Endothelial cell of umbilical vein (primary cell): ENCODE results near the gene AGFG2. TPM values are rescaled to one million over a fixed set of nuclear protein-coding genes. Genes with fewer than 3 reads are reported as not detected.

ENCODE experiments used
- BruUV-seq: library from RNA; stranded (reverse); fragments of 400-500 nt; replicated peaks from 2 replicates; lab custom pipeline; 2021; lab: Mats Ljungman, UMichigan
- CTCF ChIA-PET: fragments of 300-600, 350-600 bp; sonication (Branson Sonifier 250); formaldehyde crosslinking; loops from one replicate; lab custom pipeline; 2021; ENCODE audit warnings: antibody characterized with exemption, inconsistent platforms; lab: Charles Lee
- POLR2A ChIA-PET: fragments of 300-600, 350-600 bp; sonication (Branson Sonifier 250); formaldehyde crosslinking; loops from one replicate; lab custom pipeline; 2021; ENCODE audit warnings: antibody characterized with exemption, inconsistent platforms; lab: Charles Lee
- DNase-seq: peaks from one replicate; pipeline ENCODE4 v3.0.0-alpha.2; 2011; ENCODE audit warnings: low read depth, low spot score
- FAIRE-seq: peaks from 2 replicates; lab custom pipeline; 2011; peaks lifted over from hg19 to GRCh38; lab: Jason Lieb, UNC
- H2AFZ ChIP-seq: 2 replicates; pipeline ENCODE4 v1.6.0; 2012; ENCODE audit warnings: low read depth, low read length, control low read depth, inconsistent platforms
- H3K27ac ChIP-seq: 2 replicates; pipeline ENCODE4 v1.5.1; 2011; ENCODE audit warnings: low read depth, mild to moderate bottlenecking, control low read depth, low read length, moderate library complexity; ENCODE audit not compliant: insufficient read depth
- H3K27me3 ChIP-seq, 2 experiments: 2 replicates each; pipeline versions ENCODE4 v1.6.0 to v1.6.1; 2011; ENCODE audit warnings: low read length in 2 of 2, mixed read lengths in 1 of 2; ENCODE audit not compliant: control insufficient read depth in 2 of 2, insufficient read depth in 2 of 2
- H3K36me3 ChIP-seq, 2 experiments: 2 replicates in 1 of 2; 3 replicates in 1 of 2; pipeline ENCODE4 v1.5.1; 2011; ENCODE audit warnings: low read length in 2 of 2, mild to moderate bottlenecking in 1 of 2, moderate library complexity in 1 of 2; ENCODE audit not compliant: control insufficient read depth in 2 of 2, insufficient read depth in 2 of 2; ENCODE audit errors: extremely low read depth in 1 of 2
- H3K4me1 ChIP-seq: 3 replicates; pipeline ENCODE4 v1.5.1; 2011; ENCODE audit warnings: mild to moderate bottlenecking, low read length; ENCODE audit not compliant: control insufficient read depth, insufficient read depth; ENCODE audit errors: extremely low read depth
- H3K4me2 ChIP-seq: 2 replicates; pipeline ENCODE4 v1.6.1; 2011; ENCODE audit warnings: low read length, control low read depth, mixed read lengths; ENCODE audit not compliant: insufficient read depth
- H3K4me3 ChIP-seq, 3 experiments: fragments of 200-600 bp in 1 of 3; sonication (generic), shearing (Covaris generic) in 1 of 3; replicated peaks in 1 of 3; 2 replicates each; pipeline ENCODE4 v1.5.1; 2011 to 2016; ENCODE audit warnings: control low read depth in 3 of 3, low read length in 3 of 3, mild to moderate bottlenecking in 2 of 3, inconsistent platforms in 1 of 3, low read depth in 1 of 3, moderate library complexity in 1 of 3; ENCODE audit not compliant: insufficient read depth in 1 of 3
- H3K79me2 ChIP-seq: 2 replicates; pipeline ENCODE4 v1.6.0; 2012; ENCODE audit warnings: low read length, inconsistent platforms; ENCODE audit not compliant: control insufficient read depth, insufficient read depth
- H3K9ac ChIP-seq: replicated peaks from 2 replicates; pipeline ENCODE3; 2011; ENCODE audit warnings: low read length, control low read depth; ENCODE audit not compliant: insufficient read depth; ENCODE audit errors: extremely low read depth
- H3K9me1 ChIP-seq: replicated peaks from 3 replicates; pipeline ENCODE4 v1.6.0; 2011; ENCODE audit warnings: mild to moderate bottlenecking, low read length; ENCODE audit not compliant: control insufficient read depth, insufficient read depth; ENCODE audit errors: extremely low read depth
- H3K9me3 ChIP-seq: replicated peaks from 2 replicates; pipeline ENCODE4 v1.5.1; 2012; ENCODE audit warnings: low read length, inconsistent platforms; ENCODE audit not compliant: control insufficient read depth, insufficient read depth
- H4K20me1 ChIP-seq: replicated peaks from 2 replicates; pipeline ENCODE3; 2011; ENCODE audit warnings: mild to moderate bottlenecking, low read length; ENCODE audit not compliant: control insufficient read depth, insufficient read depth; ENCODE audit errors: extremely low read depth
- CTCF ChIP-seq, 2 donors: IDR thresholded peaks; 1 replicate in 1 of 2; 2 replicates in 1 of 2; pipeline ENCODE4 v1.5.1; 2011; ENCODE audit warnings: low read length in 2 of 2, mild to moderate bottlenecking in 2 of 2, moderate library complexity in 2 of 2, control low read depth in 1 of 2, inconsistent platforms in 1 of 2, low read depth in 1 of 2; ENCODE audit not compliant: insufficient read depth in 1 of 2; ENCODE audit errors: extremely low read depth in 1 of 2
- GATA2 ChIP-seq: IDR thresholded peaks from 2 replicates; pipeline ENCODE4 v1.7.0; 2011; ENCODE audit warnings: low read depth, mild to moderate bottlenecking, moderate library complexity, mixed read lengths, low read length; ENCODE audit not compliant: insufficient read length, insufficient read depth
- JUN ChIP-seq: IDR thresholded peaks from 2 replicates; pipeline ENCODE4 v1.6.1; 2011; ENCODE audit warnings: borderline replicate concordance, low read depth; ENCODE audit not compliant: insufficient read length, insufficient read depth
- MYC ChIP-seq: IDR thresholded peaks from one replicate; pipeline ENCODE4 v1.6.1; 2011; ENCODE audit warnings: mild to moderate bottlenecking, low read depth, low read length
- dilution Hi-C: fragments of 300-500 bp; cut with MboI; formaldehyde crosslinking; loops from one replicate; pipeline ENCODE4 v1.15.0; 2019; ENCODE audit warnings: low sequenced_read_pairs; ENCODE audit not compliant: extremely low pct_ligation_motif_present
- intact Hi-C: fragments of 100-400 bp; cut with micrococcal nuclease; formaldehyde crosslinking; loops from one replicate; pipeline ENCODE4 v1.10.0; 2022
- polyA plus RNA-seq, 4 experiments: library from polyadenylated mRNA; depleted of rRNA in 3 of 4; stranded (reverse) in 3 of 4; unstranded in 1 of 4; fragments of >200 nt; gene quantifications; 2 replicates each; pipeline versions ENCODE4 v1.2.1 to v1.2.3, GENCODE V29; 2011 to 2012; ENCODE audit warnings: missing spikeins in 1 of 4
- total RNA-seq: library from RNA; stranded (reverse); gene quantifications from 2 replicates; pipeline ENCODE4 v1.2.3, GENCODE V29; 2021

Gene AGFG2
- total and polyA plus RNA-seq, 2 donors (not counting 3 experiments of a cell fraction or from before 2014, with no cell fraction given): 33.6 to 44.6 TPM

GRCh38 chr7:100493476-100494264, 45.3 kb upstream of the AGFG2 start:
- no TSS peak for BruUV-seq
- Histone ChIP-seq H3K9ac (no peak overlapping the region), H2AFZ (peak overlapping the region; percentile 93), H3K9me1 (no peaks in the 10 kb centered on the region), H3K79me2 (no peaks in the 10 kb centered on the region), H3K4me1 (peaks cover 7% of the 10 kb centered on the region), H3K27me3 (no peaks in the 10 kb centered on the region), H3K4me3 (peak overlapping the region in 2 of 3 experiments; percentile 7 to 34), H3K9me3 (no peaks in the 10 kb centered on the region), H3K36me3 (no peaks in the 10 kb centered on the region), H3K27ac (no peak overlapping the region), H4K20me1 (no peaks in the 10 kb centered on the region), H3K4me2 (peak overlapping the region; percentile 42)
- intact Hi-C loops (no loop called here), dilution Hi-C loops (no loop called here)
- ChIA-PET POLR2A (interaction anchor here (0.6 kb wide), 1 partner anchor 15 kb away, joined by 4 read pairs; no protein-coding TSS in a partner anchor), CTCF (interaction anchor here (1.0 to 3.3 kb wide), 6 partner anchors 10 to 91 kb away, joined by 3 to 38 read pairs (median 5); partner anchors contain the start of gene NYAP1)
- DNase-seq: peak; percentile 46
- no peak for TF ChIP-seq GATA2
- TF ChIP-seq CTCF (IDR thresholded peaks at IDR 0.05; ENCODE audit: extremely low read depth in 1 of 2, insufficient read depth in 1 of 2, low read depth in 1 of 2, low read length in 2 of 2): peak in 1 of 2 donors; percentile 2
- TF ChIP-seq MYC: no peak
- TF ChIP-seq JUN: no peak
- peak; percentile 46 for FAIRE-seq
